HG02678 (cell line): Measurements from ENCODE around the gene PCDHGB4.
"Not testable (repeated sequence)": the region's sequence is repeated elsewhere in the genome, so short reads cannot be mapped to it uniquely, and the experiment has no call there.

Source experiments
- ATAC-seq: cut with Tn5 transposase; IDR thresholded peaks from one replicate; pipeline ENCODE4 v1.9.1; 2021; ENCODE audit warnings: mild to moderate bottlenecking, moderate library complexity; ENCODE audit not compliant: unreplicated experiment

The PCDHGB4 gene

GRCh38 chr5:141387557-141388311 is at the start of gene PCDHGB4:
Gene PCDHGB4 (plus strand): TSS chr5:141387698. CDS start chr5:141387885, 187 bp downstream.
- ATAC-seq, result not testable (repeated sequence)

- ATAC-seq, result no peak
Observed at GRCh38 chr5:141338538-141339306, 48.8 kb upstream of the PCDHGB4 start, which contains the start of gene PCDHGA2. Gene PCDHGA2 (plus strand): TSS chr5:141338760.

GRCh38 chr5:141340781-141341354 is 46.6 kb upstream of the PCDHGB4 start:
- ATAC-seq, result not testable (repeated sequence)

- ATAC-seq, result no peak
Observed at GRCh38 chr5:141342773-141343172, 44.7 kb upstream of the PCDHGB4 start.

- no peak for ATAC-seq
Observed at GRCh38 chr5:141343242-141343952, 44.1 kb upstream of the PCDHGB4 start, which contains the start of gene PCDHGA3. Gene PCDHGA3 (plus strand): TSS chr5:141343829. CDS start chr5:141344034, 205 bp downstream.

GRCh38 chr5:141343953-141344463 is 43.5 kb upstream of the PCDHGB4 start:
- no peak for ATAC-seq

- ATAC-seq, result no peak
Observed at GRCh38 chr5:141345327-141345726, 42.2 kb upstream of the PCDHGB4 start.

GRCh38 chr5:141346017-141346416 is 41.5 kb upstream of the PCDHGB4 start:
- not testable (repeated sequence) for ATAC-seq

- no peak for ATAC-seq
Observed at GRCh38 chr5:141349917-141350619, 37.4 kb upstream of the PCDHGB4 start, which contains the start of gene PCDHGB1. Gene PCDHGB1 (plus strand): TSS chr5:141350099. CDS start chr5:141350261, 162 bp downstream.

GRCh38 chr5:141351591-141351990 is 35.9 kb upstream of the PCDHGB4 start:
- no peak for ATAC-seq

- no peak for ATAC-seq
Observed at GRCh38 chr5:141354900-141355469, 32.5 kb upstream of the PCDHGB4 start, which contains the start of gene PCDHGA4. Gene PCDHGA4 (plus strand): TSS chr5:141355021. CDS start chr5:141355108, 87 bp downstream.

GRCh38 chr5:141355641-141356040 is 31.9 kb upstream of the PCDHGB4 start:
- no peak for ATAC-seq

- no peak for ATAC-seq
Observed at GRCh38 chr5:141356133-141356532, 31.4 kb upstream of the PCDHGB4 start.

GRCh38 chr5:141356950-141357349 is 30.5 kb upstream of the PCDHGB4 start:
- ATAC-seq, result no peak

GRCh38 chr5:141359790-141360426 is 27.6 kb upstream of the PCDHGB4 start, which contains the start of gene PCDHGB2:
Gene PCDHGB2 (plus strand): TSS chr5:141359994. CDS start chr5:141360136, 142 bp downstream.
- ATAC-seq, result peak; percentile 73

- no peak for ATAC-seq
Observed at GRCh38 chr5:141360685-141361084, 26.8 kb upstream of the PCDHGB4 start.

- ATAC-seq, result no peak
Observed at GRCh38 chr5:141362719-141363118, 24.8 kb upstream of the PCDHGB4 start.

GRCh38 chr5:141363952-141364660 is 23.4 kb upstream of the PCDHGB4 start, which contains the start of gene PCDHGA5:
Gene PCDHGA5 (plus strand): TSS chr5:141364162. CDS start chr5:141364331, 169 bp downstream.
- no peak for ATAC-seq
